GM15510 (cell line): ENCODE results near the gene SFT2D1.

Experiments used
- POLR2A ChIP-seq: IDR thresholded peaks from 3 replicates; pipeline ENCODE4 v1.6.1; 2011; ENCODE audit warnings: borderline replicate concordance; ENCODE audit not compliant: insufficient read length; ENCODE audit errors: extremely low read depth

SFT2D1 gene

DNA sequence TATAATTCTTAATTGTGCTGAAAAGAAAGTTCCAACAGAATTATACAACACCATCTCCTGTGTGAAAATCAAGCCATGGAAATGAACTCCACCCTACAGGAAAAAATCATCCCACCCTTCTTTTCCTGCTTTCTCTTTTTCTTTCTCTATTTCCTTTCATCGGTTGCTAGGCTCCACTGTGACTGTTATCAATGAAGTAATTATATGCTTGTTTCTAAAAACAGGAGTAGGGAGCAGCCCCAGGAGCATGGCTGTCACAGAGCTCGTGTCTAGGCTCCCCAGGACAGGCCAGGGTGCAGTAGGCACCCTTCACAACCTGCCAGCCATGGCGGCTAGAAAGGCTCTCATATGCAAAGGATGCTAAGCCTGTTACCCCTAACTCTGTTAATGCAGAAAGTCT is 27.4 kb upstream of the SFT2D1 start:
- no peak for TF ChIP-seq POLR2A

DNA sequence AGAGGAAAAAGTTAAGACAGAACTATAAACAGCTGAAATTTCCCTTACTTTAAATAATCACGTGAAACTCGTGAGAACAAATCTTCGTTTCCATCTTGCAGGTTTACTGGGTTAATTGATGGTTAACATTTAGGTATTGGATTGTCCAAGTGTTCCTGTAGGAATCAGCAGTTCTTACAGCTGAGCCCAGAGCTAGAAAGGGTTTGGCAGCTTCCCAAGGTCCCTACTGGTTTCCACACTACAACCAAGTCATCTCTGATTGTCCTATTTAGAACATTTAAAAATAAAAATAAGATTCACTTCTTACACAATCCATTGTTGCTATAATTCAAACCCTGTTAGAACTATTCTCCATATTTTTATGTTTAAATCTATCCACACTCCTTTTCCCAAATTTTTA is 24.6 kb upstream of the SFT2D1 start:
- no peak for TF ChIP-seq POLR2A

DNA sequence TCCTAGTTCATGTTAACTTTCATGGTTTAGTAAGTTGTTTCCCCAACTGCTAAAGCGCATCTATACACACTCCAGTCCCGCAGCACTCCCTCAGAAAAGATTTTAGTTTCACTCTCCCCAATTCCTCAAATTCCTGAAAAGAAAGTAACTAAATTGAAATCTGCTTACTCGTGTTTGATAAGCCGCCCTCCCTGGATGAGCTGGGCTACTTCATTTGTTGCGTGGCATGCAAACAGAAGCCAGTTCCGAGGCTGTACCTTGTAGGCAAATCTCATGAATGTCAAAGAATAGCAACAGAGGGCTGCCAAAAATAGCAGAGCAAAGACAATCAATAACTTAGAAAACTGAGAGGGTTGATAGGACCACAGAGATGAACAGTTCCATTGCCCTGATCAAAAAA is 23.5 kb upstream of the SFT2D1 start:
- TF ChIP-seq POLR2A = no peak

DNA sequence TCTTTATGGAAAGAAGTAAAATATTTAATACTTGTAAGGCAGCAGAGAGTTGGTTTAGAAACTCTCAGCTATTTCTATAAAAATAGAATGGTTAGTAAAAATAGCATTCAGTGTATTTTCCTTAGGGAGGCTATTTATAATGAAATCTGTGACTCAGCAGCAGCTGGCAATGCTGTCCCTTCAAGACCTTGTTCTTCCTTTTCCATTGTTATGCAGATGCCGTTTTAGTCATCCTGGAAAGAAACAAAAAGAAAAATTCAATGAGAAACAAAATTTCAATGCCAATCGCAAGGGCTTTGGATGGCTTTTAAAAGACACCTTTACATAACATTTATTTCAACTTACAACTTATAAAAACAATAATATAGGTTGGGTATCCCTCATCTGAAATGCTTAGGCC is 22.9 kb upstream of the SFT2D1 start:
- no peak for TF ChIP-seq POLR2A

DNA sequence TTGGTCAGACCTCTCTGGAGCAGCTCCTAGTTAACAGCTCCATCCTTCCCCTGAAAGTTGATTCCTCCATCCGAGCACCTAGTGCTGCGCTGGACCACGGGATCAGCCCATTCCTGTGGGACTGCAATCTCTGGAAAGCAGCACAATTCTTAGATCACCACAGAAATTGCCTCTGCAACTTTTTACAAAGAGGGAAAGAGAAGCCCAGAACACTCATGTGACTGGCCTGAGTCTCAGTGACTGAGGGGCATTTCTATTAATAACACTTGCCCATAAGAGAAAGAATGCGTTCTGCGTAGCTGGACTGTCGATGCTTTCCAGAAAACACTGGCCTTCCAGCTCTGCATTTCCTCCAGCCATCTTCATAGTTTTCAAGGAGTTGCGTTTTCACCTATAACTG is 22.1 kb upstream of the SFT2D1 start:
- no peak for TF ChIP-seq POLR2A

DNA sequence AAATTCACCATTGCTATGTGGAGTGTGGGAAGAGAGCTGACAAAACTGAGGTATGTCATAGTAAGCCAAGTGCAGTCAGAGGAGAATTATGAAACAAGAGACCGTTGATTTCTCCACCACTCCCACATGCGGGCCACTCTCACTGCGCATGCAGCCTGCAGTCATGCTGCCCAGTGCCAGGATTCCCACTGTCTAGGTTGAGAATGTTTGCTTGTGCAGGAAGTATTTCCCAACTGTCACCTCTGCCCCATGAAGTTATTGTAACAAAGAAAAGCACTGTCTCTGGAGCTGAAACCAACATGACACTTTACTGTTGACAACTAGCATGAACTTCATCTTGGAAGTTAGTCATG is 18.7 kb upstream of the SFT2D1 start:
- TF ChIP-seq POLR2A = no peak

DNA sequence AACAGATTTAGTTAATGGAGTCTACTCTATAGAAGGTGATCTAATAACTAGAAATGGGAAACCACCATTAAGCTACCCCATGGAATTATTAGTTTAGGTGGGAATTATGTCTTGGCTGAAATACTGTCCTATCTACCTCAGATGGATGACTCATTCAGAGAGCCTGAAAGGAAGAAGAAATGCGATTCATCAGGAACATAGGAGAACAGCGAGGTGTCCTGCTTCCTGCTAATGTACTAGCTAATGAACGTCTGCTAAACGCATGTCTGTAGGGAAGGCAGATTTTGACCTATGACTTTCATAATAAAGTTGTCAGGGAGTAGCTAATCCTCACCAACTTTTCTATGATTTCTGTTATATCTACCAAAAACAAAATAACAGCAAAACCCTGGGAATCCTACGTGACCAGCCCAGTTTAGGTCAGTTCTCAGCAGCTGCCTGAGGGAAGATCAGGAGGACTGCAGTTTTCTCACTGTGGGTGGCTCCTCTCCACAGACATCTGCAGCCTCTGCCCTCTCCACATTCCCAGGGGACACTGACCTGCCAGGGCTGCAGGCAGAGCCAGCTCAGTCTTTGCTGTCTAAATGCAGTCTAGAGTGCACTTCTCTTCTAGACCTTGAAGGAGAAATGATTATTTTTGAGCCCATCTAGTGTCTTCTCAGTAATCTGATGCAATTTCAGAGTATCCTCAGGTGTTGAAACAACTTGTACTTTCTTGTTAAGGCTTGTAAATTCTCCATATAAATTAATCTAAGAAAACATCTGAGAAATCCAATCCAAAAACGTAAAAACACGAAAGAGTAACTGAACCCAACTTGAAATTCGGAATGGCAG is 18.1 kb upstream of the SFT2D1 start:
- no peak for TF ChIP-seq POLR2A

DNA sequence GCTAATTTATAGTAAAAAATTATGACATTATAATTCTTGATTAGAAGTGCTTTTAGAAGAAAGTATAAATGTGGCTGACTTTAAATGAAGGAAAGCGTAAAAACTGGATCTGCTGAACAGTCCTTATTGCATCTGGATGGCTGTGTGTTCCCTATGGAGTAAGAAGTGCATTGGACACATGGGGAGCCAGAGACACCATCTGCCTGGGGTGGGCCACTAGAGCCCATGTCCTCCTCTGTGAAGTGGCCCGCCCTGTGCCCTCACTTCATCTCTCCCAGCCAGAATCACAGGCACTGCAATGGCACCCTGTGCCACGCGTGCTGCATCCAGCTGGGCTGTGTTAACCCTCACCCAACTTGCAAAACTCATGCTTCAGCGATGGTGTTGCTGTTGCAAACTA is 13.2 kb upstream of the SFT2D1 start:
- no peak for TF ChIP-seq POLR2A

DNA sequence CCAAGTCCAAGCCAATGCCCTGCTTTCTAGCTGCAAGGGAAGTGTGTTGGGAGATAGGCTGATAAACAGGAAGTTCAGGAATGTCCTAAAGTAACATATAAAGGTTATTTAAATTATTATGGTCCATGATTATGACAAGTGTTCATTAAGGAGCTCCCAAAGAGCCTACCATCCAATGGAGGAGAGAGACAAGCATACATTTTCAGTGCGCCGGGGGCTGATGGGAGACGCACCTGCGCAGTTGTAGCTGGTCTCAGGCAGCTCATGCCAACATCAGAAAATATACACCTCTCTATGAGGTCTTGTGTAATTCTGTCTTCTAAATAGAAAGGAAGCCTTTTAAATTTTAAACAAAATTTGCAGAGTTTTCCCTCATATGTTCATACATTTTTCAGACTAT is 12.6 kb upstream of the SFT2D1 start:
- TF ChIP-seq POLR2A = no peak

DNA sequence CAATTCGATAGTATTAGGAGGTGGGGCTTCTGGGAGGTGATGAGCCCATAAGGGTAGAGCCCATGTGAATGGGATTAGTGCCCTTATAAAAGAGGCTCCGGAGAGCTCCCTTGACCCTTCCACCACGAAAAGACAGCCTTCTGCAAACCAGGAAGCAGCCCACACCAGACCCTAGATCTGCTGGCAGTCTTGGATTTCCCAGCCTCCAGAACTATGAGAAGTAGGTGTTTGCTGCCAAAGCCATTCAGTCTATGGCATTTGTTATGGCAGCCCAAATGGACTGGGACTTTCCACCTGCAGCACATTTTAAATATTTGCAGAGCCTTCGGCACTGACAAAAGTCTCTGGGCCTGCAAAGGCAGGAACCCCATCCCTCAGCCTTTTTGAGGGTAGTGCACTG is 11.8 kb upstream of the SFT2D1 start:
- no peak for TF ChIP-seq POLR2A

DNA sequence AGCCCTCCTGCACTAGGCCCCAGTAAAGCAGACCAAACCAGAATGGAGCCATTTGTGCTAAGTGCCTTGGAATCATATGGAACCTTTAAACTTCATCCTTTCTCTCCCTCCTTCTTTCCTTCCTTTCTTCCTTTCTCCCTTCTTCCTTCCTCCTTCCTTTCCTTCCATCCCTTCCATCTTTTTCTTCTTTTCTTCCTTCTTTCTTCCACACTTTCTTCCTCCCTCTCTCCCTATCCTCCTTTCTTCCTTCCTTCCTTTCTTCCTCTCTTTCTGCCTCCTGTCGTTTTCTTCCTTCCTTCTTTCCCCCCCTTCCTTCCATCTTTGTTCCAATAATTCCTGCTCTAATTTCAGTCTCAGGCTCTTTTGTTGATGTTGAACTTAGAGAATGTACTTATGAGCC is 11.2 kb upstream of the SFT2D1 start:
- TF ChIP-seq POLR2A = no peak

DNA sequence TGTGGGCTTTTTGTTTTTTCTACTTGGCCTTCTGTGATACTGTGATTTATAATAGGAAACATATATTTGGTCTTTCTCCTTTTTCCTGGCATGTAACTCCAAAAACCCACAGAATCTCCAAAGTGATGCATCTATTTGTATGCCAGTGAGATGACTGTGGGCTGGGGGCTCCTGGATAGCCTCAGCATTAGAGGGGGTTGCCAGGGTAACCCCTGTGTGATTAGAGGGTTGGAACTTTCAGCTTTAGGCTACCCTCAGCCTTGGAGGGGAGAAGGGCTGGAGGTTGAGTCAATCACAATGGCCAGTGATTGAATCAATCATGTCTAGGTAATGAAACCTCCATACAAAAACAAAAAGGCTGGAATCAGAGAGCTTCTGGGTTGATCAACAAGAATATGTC is 10.6 kb upstream of the SFT2D1 start:
- TF ChIP-seq POLR2A = no peak

DNA sequence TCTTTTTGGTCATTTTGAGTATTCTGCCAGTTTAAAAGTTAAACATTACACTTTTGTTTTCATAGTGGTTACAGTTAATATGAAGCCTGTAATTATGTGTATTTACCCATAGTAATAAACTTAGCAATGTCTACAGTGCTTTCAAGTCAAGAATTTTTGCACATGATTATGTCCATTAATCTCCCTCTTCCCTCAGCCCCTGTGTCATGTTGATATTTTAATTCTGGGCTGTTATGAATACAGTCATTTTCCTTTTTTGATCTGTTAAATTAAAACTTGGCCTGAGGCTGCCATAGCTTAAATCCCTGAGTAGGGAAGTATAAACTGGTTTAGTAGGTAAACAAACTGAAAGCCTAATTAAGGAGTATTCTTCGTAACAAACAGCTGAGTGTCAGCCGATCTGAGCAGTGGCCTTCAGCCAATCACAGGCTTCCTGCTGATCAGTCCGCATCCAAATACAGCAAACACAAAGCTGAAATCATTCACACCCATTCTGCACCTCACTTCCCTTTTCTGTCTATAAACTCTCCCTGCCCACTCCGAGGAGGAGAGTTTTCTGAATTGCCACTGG is 9.5 kb upstream of the SFT2D1 start:
- TF ChIP-seq POLR2A = no peak

DNA sequence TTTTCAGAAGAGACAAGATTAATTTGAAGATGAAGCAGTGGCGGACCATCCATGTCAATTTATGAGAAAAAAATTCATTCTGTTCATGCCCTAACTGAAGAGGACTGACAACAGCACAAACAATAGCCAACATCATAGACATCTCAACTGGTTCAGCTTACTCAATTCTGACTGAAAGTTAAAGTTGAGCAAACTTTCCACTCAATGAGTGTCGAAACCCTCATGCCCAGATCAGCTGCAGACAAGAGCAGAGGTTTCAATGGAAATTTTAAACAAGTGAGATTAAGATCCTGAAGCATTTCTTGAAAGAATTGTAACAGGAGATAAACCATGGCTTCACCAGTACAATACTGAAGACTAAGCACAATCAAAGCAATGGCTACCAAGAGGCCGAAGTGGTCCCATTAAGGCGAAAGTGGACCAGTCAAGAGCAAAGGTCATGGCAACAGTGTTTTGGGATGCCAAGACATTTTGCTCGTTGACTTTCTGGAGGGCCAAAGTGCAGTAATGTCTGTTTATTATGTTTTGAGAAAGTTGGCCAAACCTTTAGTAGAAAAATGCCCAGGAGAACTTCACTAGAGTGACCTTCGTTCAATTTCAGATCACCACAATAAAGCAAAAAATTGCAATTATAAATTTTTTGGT is 6.1 kb upstream of the SFT2D1 start:
- TF ChIP-seq POLR2A = no peak

DNA sequence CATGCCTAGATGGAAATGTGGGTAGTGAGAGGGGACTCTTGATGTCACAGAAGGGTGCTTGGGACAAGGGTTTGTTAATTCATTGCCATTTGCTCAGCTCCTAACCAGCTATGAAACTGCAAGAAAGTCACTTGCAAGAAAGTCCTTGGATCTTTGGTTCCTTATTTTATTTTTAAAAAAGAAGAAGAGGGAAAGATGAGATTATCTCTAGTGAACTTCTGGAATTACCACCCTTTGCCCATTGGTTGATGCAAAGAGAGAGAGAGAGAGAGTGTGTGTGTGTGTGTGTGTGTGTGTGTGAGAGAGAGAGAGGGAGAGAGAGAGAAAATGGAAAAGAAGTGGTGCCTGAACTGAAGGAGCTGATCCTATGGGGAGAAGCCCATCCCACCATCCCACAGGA is 4.6 kb upstream of the SFT2D1 start:
- no peak for TF ChIP-seq POLR2A

DNA sequence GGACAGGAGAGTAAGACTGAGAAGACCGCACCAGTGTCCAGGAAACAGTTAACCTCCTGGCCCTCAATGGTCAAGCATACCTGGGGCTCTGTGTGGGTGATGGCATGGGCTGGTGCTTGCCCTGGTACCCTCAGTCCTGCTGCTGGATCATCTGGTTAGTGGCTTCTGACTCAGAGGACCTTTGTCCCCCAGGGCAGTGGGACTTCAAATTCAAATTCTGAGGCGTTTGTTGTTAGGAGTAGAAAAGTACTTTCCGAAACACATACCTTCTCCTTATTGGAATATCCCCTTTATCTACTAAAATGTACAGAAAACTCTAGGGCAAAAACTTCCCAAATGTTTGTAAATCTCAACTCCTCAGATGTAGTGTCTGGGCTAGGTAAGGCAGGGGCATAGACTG is 4.1 kb upstream of the SFT2D1 start:
- no peak for TF ChIP-seq POLR2A
